ENCODE measurements around the gene PIGH. TPM values are rescaled to one million over a fixed set of nuclear protein-coding genes. Genes with fewer than 3 reads are reported as not detected.

PIGH gene
- total and polyA plus RNA-seq, 10 of the 15 experiments (the other 5 are each of a cell fraction or from before 2014, with no cell fraction given): 15.5 to 46.6 (median 22.3) TPM

DNA sequence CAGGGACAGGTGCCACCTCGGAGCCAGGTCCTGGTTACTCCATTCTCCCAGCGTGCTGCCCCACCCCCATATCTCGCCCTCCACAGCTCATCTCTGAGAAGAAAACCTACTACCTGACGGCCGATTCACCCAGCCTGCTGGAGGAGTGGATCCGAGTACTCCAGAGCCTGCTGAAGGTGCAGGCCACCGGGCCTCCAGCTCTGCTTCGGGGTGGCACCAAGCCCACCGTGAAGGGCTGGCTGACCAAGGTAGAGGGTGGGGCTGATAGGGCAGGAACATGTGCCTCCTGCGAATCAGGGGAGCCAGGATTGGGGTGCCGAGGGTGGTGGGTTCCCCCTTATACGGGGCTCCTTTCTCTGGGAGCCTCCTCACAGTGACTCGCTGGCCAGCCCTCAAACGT is 25.9 kb downstream of the PIGH start:
- Histone ChIP-seq H2AFZ (ENCODE audit: control insufficient read depth, low read depth, low read length) (no peak overlapping the region), H3K27me3 (replicated peaks in 1 of 2; ENCODE audit: control insufficient read depth in 2 of 2, insufficient read depth in 2 of 2, low read length in 1 of 2) (no peaks in the 10 kb centered on the region), H3K9me3 (replicated peaks; ENCODE audit: control insufficient read depth, insufficient read depth, low read length) (no peaks in the 10 kb centered on the region), H4K20me1 (ENCODE audit: control insufficient read depth, insufficient read depth) (peaks cover 2% of the 10 kb centered on the region; the same call in 1 of the 2 replicates), H3K4me1 (ENCODE audit: control insufficient read depth, insufficient read depth, low read length) (no peaks in the 10 kb centered on the region), H3K79me2 (ENCODE audit: control insufficient read depth, insufficient read depth, low read length) (no peaks in the 10 kb centered on the region), H3K4me2 (ENCODE audit: control insufficient read depth, insufficient read depth) (no peak overlapping the region), H3K27ac (ENCODE audit: control insufficient read depth, insufficient read depth) (no peak overlapping the region), H3K4me3 (no peak overlapping the region), H3K36me3 (ENCODE audit: control insufficient read depth in 2 of 2, insufficient read depth in 2 of 2, low read length in 1 of 2) (no peaks in the 10 kb centered on the region), H3K9ac (ENCODE audit: control insufficient read depth, insufficient read depth, low read length) (no peak overlapping the region)
- intact Hi-C loops (cut with micrococcal nuclease; ENCODE audit: unreplicated experiment): no loop called here
- WGBS (ENCODE audit: insufficient coverage, insufficient replicate concordance, low lambda C conversion rate, missing lambda C conversion rate): 33% methylated on average over 14 of the region's 14 CpGs
- DNase-seq (ENCODE audit: low read depth, low spot score) (no peak), ATAC-seq (no peak), FAIRE-seq (no peak)
- TF ChIP-seq ATF7 (IDR thresholded peaks at IDR 0.05; ENCODE audit: low read depth): no peak
- no peak for TF ChIP-seq PAX8 (IDR thresholded peaks at IDR 0.05)
- TF ChIP-seq, protein P1, sequence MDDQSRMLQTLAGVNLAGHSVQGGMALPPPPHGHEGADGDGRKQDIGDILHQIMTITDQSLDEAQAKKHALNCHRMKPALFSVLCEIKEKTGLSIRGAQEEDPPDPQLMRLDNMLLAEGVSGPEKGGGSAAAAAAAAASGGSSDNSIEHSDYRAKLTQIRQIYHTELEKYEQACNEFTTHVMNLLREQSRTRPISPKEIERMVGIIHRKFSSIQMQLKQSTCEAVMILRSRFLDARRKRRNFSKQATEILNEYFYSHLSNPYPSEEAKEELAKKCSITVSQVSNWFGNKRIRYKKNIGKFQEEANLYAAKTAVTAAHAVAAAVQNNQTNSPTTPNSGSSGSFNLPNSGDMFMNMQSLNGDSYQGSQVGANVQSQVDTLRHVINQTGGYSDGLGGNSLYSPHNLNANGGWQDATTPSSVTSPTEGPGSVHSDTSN (IDR thresholded peaks at IDR 0.05; ENCODE audit: insufficient replicate concordance, low read depth, low read length): no peak
- TF ChIP-seq STAT3 (IDR thresholded peaks at IDR 0.05; ENCODE audit: low read depth, low read length): no peak
- no peak for TF ChIP-seq KLF5 (IDR thresholded peaks at IDR 0.05; ENCODE audit: partially characterized antibody)
- TF ChIP-seq, protein P2, sequence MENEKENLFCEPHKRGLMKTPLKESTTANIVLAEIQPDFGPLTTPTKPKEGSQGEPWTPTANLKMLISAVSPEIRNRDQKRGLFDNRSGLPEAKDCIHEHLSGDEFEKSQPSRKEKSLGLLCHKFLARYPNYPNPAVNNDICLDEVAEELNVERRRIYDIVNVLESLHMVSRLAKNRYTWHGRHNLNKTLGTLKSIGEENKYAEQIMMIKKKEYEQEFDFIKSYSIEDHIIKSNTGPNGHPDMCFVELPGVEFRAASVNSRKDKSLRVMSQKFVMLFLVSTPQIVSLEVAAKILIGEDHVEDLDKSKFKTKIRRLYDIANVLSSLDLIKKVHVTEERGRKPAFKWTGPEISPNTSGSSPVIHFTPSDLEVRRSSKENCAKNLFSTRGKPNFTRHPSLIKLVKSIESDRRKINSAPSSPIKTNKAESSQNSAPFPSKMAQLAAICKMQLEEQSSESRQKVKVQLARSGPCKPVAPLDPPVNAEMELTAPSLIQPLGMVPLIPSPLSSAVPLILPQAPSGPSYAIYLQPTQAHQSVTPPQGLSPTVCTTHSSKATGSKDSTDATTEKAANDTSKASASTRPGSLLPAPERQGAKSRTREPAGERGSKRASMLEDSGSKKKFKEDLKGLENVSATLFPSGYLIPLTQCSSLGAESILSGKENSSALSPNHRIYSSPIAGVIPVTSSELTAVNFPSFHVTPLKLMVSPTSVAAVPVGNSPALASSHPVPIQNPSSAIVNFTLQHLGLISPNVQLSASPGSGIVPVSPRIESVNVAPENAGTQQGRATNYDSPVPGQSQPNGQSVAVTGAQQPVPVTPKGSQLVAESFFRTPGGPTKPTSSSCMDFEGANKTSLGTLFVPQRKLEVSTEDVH (IDR thresholded peaks at IDR 0.05; ENCODE audit: low read depth, partially characterized antibody): no peak
- no peak for TF ChIP-seq NR2C1 (IDR thresholded peaks at IDR 0.05)
- no peak for TF ChIP-seq POLR2AphosphoS5 (IDR thresholded peaks at IDR 0.05; ENCODE audit: low read length)
- no peak for TF ChIP-seq BCL11A (IDR thresholded peaks at IDR 0.05; ENCODE audit: low read depth, low read length)
- TF ChIP-seq RCOR1 (conservative IDR thresholded peaks at IDR 0.05; ENCODE audit: low read depth, low read length): no peak
- TF ChIP-seq FOXM1 (IDR thresholded peaks at IDR 0.05; ENCODE audit: low read depth, low read length): no peak
- no peak for TF ChIP-seq TCF7 (IDR thresholded peaks at IDR 0.05; ENCODE audit: borderline replicate concordance)
- TF ChIP-seq STAT1 (conservative IDR thresholded peaks at IDR 0.05): no peak
- TF ChIP-seq, protein P3, sequence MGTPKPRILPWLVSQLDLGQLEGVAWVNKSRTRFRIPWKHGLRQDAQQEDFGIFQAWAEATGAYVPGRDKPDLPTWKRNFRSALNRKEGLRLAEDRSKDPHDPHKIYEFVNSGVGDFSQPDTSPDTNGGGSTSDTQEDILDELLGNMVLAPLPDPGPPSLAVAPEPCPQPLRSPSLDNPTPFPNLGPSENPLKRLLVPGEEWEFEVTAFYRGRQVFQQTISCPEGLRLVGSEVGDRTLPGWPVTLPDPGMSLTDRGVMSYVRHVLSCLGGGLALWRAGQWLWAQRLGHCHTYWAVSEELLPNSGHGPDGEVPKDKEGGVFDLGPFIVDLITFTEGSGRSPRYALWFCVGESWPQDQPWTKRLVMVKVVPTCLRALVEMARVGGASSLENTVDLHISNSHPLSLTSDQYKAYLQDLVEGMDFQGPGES (IDR thresholded peaks at IDR 0.05): no peak
- TF ChIP-seq, protein P4, sequence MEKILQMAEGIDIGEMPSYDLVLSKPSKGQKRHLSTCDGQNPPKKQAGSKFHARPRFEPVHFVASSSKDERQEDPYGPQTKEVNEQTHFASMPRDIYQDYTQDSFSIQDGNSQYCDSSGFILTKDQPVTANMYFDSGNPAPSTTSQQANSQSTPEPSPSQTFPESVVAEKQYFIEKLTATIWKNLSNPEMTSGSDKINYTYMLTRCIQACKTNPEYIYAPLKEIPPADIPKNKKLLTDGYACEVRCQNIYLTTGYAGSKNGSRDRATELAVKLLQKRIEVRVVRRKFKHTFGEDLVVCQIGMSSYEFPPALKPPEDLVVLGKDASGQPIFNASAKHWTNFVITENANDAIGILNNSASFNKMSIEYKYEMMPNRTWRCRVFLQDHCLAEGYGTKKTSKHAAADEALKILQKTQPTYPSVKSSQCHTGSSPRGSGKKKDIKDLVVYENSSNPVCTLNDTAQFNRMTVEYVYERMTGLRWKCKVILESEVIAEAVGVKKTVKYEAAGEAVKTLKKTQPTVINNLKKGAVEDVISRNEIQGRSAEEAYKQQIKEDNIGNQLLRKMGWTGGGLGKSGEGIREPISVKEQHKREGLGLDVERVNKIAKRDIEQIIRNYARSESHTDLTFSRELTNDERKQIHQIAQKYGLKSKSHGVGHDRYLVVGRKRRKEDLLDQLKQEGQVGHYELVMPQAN (conservative IDR thresholded peaks at IDR 0.05): no peak
- no peak for TF ChIP-seq YBX1 (IDR thresholded peaks at IDR 0.05)
- no peak for TF ChIP-seq SMAD5 (IDR thresholded peaks at IDR 0.05; ENCODE audit: low read depth)
- TF ChIP-seq POLR2AphosphoS2 (IDR thresholded peaks at IDR 0.05; ENCODE audit: low read depth, low read length): no peak
- TF ChIP-seq CBX5 (IDR thresholded peaks at IDR 0.05; ENCODE audit: low read depth): no peak
- BruUV-seq (replicated peaks): no TSS peak
- ChIA-PET SMC1A (ENCODE audit: uncharacterized antibody, unreplicated experiment) (interaction anchor here (1.8 to 6.1 kb wide), 2 partner anchors 147 to 154 kb away, joined by 5 to 185 read pairs; no protein-coding TSS in a partner anchor), CTCF (interaction anchor here (7.5 to 27.6 kb wide), 2 partner anchors 10 to 150 kb away, joined by 61 to 583 read pairs; no protein-coding TSS in a partner anchor), RAD21 (ENCODE audit: unreplicated experiment) (interaction anchor here (1.0 kb wide), 1 partner anchor 147 kb away, joined by 4 read pairs; no protein-coding TSS in a partner anchor), POLR2A (no interaction called here)
- in situ Hi-C loops (cut with MboI): no loop called here
